ENCODE measurements around the gene ACSM6. TPM values are rescaled to one million over a fixed set of nuclear protein-coding genes. Genes with fewer than 3 reads are reported as not detected.

The ACSM6 gene
- total RNA-seq, 6 experiments from 2014 or later, result 0.12 TPM; not detected in 5

- Histone ChIP-seq H3K4me1 (peaks cover 0 to 6% (median 0%) of the 10 kb centered on the region in 4 donors), H3K4me3 (no peak overlapping the region), H3K27me3 (no peaks in the 10 kb centered on the region), H3K9me3 (no peaks in the 10 kb centered on the region), H3K27ac (peak overlapping the region in 1 of 3 donors; percentile 1), H3K36me3 (peaks cover 0 to 7% (median 0%) of the 10 kb centered on the region in 4 donors)
- WGBS (ENCODE audit: insufficient coverage, low coverage, low lambda C conversion rate, missing lambda C conversion rate), result 69% methylated on average over 2 of the region's 2 CpGs
- TF ChIP-seq CTCF (IDR thresholded peaks at IDR 0.05) (no peak), POLR2A (IDR thresholded peaks at IDR 0.05) (no peak)
- DNase-seq (no peak), ATAC-seq (no peak)
- intact Hi-C loops (cut with DNase I), result no loop called here
Measured at GRCh38 chr10:95253686-95254085, 59.6 kb downstream of the ACSM6 start.

GRCh38 chr10:95254629-95255028, 60.6 kb downstream of the ACSM6 start:
- ATAC-seq, result no peak
- DNase-seq, result no peak
- TF ChIP-seq CTCF (IDR thresholded peaks at IDR 0.05), result no peak
- no peak for TF ChIP-seq POLR2A (IDR thresholded peaks at IDR 0.05)
- H3K36me3 ChIP-seq, result peaks cover 0 to 16% (median under 1%) of the 10 kb centered on the region in 4 donors
- no peak overlapping the region for H3K4me3 ChIP-seq
- H3K27me3 ChIP-seq, result no peaks in the 10 kb centered on the region
- 77% methylated on average over 3 of the region's 3 CpGs for WGBS (ENCODE audit: insufficient coverage, low coverage, low lambda C conversion rate, missing lambda C conversion rate)
- H3K27ac ChIP-seq, result no peak overlapping the region
- H3K9me3 ChIP-seq, result no peaks in the 10 kb centered on the region
- H3K4me1 ChIP-seq, result peaks cover 0 to 2% (median 0%) of the 10 kb centered on the region in 4 donors
- intact Hi-C loops (cut with DNase I), result no loop called here

GRCh38 chr10:95256268-95256667, 62.2 kb downstream of the ACSM6 start:
- no peak for DNase-seq
- ATAC-seq, result no peak
- H3K27me3 ChIP-seq, result no peaks in the 10 kb centered on the region
- WGBS (ENCODE audit: insufficient coverage, low coverage, low lambda C conversion rate, missing lambda C conversion rate), result 94% methylated on average over 1 of the region's 1 CpG
- H3K9me3 ChIP-seq, result no peaks in the 10 kb centered on the region
- TF ChIP-seq POLR2A (IDR thresholded peaks at IDR 0.05) (no peak), CTCF (IDR thresholded peaks at IDR 0.05) (no peak)
- intact Hi-C loops (cut with DNase I), result no loop called here
- H3K4me3 ChIP-seq, result no peak overlapping the region
- H3K4me1 ChIP-seq, result peaks cover 0 to 11% (median 6%) of the 10 kb centered on the region in 4 donors
- peaks cover 0 to 18% (median 2%) of the 10 kb centered on the region in 4 donors for H3K36me3 ChIP-seq
- H3K27ac ChIP-seq, result no peak overlapping the region

GRCh38 chr10:95257849-95258248, 63.8 kb downstream of the ACSM6 start:
- DNase-seq (no peak), ATAC-seq (no peak)
- whole genome bisulfite sequencing (ENCODE audit: insufficient coverage, low coverage, low lambda C conversion rate, missing lambda C conversion rate), result 90% methylated on average over 7 of the region's 7 CpGs
- H3K27ac ChIP-seq, result no peak overlapping the region
- peaks cover 0 to 18% (median 2%) of the 10 kb centered on the region in 4 donors for H3K36me3 ChIP-seq
- no peaks in the 10 kb centered on the region for H3K27me3 ChIP-seq
- intact Hi-C loops (cut with DNase I), result no loop called here
- no peaks in the 10 kb centered on the region for H3K9me3 ChIP-seq
- no peak overlapping the region for H3K4me3 ChIP-seq
- H3K4me1 ChIP-seq, result peaks cover 0 to 12% (median 7%) of the 10 kb centered on the region in 4 donors
- TF ChIP-seq CTCF (IDR thresholded peaks at IDR 0.05) (no peak), POLR2A (IDR thresholded peaks at IDR 0.05) (no peak)

Measured in right lobe of liver (tissue), 6 donors.